Measurements from ENCODE around the gene CETN2. TPM values are rescaled to one million over a fixed set of nuclear protein-coding genes. Genes with fewer than 3 reads are reported as not detected.
"Not testable (repeated sequence)": the region's sequence is repeated elsewhere in the genome, so short reads cannot be mapped to it uniquely, and the experiment has no call there.

CETN2 gene
- polyA plus RNA-seq, 4 donors, result 119 to 135 (median 132) TPM

GRCh38 chrX:152833378-152833777 lies 2.8 kb upstream of the CETN2 start:
- no peak for DNase-seq (ENCODE audit: low read depth in 4 of 4, low spot score in 3 of 4)

DNA sequence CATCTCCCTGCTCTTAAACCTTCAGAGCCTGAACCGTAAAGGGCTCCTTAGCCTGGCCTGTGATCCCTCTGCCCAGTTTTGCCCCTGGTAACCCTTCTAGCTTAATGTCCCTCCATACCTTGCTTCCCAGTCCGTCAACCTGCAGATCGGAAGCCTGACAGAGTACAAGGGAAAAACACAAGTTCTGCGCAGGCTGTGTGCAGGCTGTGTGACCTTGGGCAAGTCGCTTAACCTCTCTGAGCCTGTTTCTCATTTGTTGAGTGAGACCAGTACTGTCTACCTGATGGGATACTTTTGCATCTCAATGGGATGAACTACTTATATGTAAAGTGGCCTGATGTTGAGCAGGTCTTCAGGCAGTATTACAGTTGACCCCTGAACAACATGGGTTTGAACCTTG lies 2.0 kb upstream of the CETN2 start:
- no peak for DNase-seq (ENCODE audit: low read depth in 4 of 4, low spot score in 3 of 4)

GRCh38 chrX:152831391-152831790 lies 834 bp upstream of the CETN2 start:
- DNase-seq (ENCODE audit: low read depth in 4 of 4, low spot score in 3 of 4), result no peak

DNA sequence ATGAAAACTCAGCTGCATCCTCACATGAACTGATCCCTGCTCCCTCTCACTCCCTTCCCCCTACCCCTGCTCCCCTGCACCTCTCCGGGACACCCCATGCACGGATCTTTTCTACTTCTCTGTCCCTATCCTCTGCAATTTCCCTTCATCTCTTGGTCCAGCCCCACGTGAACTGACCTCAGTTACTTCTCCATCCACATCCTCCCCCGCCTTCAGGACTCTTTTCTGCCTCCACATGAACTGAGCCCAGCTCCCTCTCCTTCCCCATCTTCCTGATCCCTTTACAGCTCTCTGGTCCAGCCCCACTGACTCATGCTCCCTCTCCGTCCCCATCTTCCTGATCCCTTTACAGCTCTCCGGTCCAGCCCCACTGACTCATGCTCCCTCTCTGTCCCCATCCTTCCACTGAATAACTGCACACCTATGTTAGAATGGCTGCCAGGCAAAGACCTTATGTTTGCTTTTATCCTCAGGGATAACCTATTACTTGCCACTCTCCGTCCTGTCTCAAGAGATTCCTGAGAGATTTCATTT lies 5.6 kb downstream of the CETN2 start:
- no peak for DNase-seq (ENCODE audit: low read depth in 4 of 4, low spot score in 3 of 4)

DNA sequence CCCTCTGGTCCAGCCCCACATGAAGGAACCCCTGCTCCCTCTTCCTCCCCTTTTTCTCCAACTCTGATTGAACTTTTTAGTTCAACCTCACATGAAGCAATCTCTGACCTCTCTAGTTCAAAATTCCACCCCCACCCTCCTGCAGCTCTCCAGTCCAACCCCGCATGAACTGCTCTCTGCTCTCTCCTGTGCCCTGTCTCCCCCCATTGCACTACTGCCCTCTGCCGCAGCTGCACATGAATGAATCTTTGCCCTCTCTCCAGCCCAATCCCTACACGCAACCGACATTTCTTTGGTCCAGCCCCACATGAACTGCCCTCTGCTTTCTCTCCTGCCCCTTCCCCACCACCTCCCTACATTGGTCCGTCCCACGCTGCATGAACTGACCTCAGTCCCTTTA lies 6.9 kb downstream of the CETN2 start:
- DNase-seq (ENCODE audit: low read depth in 4 of 4, low spot score in 3 of 4), result no peak

DNA sequence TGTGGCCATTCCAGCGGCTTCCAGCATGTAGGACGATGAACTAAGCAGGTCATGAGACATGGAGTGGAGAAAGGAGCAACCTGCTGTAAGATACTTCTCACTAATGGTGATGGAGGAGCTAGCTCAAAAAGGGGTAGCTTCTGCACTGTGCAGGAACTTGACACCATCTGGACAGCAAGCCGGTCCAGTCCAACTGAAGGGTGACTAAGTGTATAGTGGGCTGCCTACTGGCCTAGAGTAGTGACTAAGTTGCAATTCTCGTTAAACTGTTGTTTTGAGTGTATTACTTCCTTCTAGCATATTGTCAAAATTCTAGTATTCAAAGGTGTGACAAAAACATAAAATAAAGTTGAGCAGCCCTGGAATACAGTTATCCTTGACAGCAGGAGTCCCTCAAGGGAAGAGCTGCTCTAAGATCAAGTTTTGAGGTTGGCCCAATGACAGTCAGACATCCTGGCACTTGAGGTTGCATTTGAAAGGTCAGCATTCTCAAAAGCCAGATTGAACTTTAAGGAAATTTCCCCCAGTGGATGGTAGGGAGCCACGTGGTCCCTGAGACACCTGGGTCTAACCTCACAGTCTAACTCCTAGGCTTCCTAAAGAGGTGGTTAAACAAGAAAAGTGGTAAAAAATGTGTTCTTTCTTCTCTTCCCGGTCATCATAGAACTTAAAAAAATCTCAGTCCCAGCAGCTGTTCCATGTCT lies 8.0 kb downstream of the CETN2 start:
- no peak for DNase-seq (ENCODE audit: low read depth in 4 of 4, low spot score in 3 of 4)

GRCh38 chrX:152821145-152821765 lies 9.3 kb downstream of the CETN2 start:
- no peak for DNase-seq (ENCODE audit: low read depth in 4 of 4, low spot score in 3 of 4)

DNA sequence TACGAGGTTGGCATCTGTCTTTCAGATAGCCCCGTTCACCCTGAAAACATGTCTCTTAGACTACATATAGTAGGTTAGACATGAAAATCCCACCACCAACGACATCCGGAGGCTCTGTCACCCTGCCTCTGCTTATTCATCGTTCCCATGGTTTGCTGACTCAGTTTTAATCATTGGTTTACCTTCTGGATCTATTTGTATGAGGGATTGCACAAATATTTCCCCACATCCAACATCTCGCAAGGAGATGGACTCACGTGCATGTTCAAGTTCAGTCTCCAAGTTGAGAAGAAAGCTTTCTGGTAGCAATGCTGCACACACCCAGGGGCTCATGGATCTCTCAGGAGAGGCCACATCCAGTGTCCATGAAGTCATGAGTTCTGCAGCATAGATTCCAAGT lies 10.8 kb downstream of the CETN2 start:
- DNase-seq (ENCODE audit: low read depth in 4 of 4, low spot score in 3 of 4), result no peak

GRCh38 chrX:152819266-152819665 lies 11.3 kb downstream of the CETN2 start:
- no peak for DNase-seq (ENCODE audit: low read depth in 4 of 4, low spot score in 3 of 4)

GRCh38 chrX:152818356-152818755 lies 12.2 kb downstream of the CETN2 start:
- DNase-seq (ENCODE audit: low read depth in 4 of 4, low spot score in 3 of 4), result no peak

GRCh38 chrX:152817078-152817764 lies 13.3 kb downstream of the CETN2 start:
- no peak for DNase-seq (ENCODE audit: low read depth in 4 of 4, low spot score in 3 of 4)

DNA sequence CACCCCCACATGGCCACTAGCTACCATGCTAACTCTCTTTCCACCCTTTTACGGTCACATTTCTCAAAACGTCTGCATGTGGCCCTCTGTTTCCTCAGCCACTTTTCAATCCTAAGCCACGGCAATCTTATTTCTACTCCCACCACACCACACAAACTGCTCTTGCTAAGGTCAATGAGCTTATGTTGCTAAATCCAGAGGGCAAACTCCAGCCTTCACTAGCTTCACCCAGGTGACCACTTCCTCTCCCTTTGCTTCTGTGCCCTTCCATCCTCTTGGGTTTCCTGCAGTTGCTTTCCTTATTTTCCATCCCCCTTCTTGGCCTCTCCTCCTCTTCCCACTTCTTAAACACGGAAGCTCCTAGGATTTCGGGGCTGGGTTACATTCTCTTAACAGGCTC lies 16.5 kb downstream of the CETN2 start:
- no peak for DNase-seq (ENCODE audit: low read depth in 4 of 4, low spot score in 3 of 4)

- no peak for DNase-seq (ENCODE audit: low read depth in 4 of 4, low spot score in 3 of 4)
Observed at GRCh38 chrX:152813206-152813605, 17.4 kb downstream of the CETN2 start.

DNA sequence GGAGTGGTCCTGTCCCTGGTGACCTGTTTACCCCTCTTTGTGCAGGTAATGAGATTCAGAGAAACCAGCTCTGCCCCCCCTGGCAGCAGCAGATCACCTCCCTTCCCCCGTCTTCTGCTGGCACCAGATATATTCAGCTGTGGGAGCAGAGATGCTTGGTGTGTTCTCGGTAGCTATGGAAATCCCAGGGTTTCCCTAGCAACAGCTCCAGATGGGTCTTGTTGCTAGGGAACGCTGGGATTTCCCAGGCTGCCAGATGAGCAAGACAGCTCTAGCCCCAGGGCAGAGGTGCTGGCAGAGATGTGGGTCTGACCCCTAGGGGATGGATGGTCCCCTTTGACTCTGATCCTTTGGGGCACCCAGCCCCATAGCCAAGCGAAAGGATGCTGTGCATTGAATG lies 20.2 kb downstream of the CETN2 start:
- DNase-seq (ENCODE audit: low read depth in 4 of 4, low spot score in 3 of 4), result no peak

GRCh38 chrX:152806035-152806434 lies 24.5 kb downstream of the CETN2 start:
- no peak for DNase-seq (ENCODE audit: low read depth in 4 of 4, low spot score in 3 of 4)

GRCh38 chrX:152798945-152799344 lies 31.6 kb downstream of the CETN2 start:
- DNase-seq (ENCODE audit: low read depth in 4 of 4, low spot score in 3 of 4), result no peak

GRCh38 chrX:152787062-152787461 lies 43.5 kb downstream of the CETN2 start:
- DNase-seq (ENCODE audit: low read depth in 4 of 4, low spot score in 3 of 4), result not testable (repeated sequence)

Other genes starting within 250 kb of the CETN2 start
- gene GABRQ, start 192.9 kb downstream of the CETN2 start, polyA plus RNA-seq (ENCODE audit: insufficient read length in 4 of 4), result 1 to 10 TPM; 1.1 to 2.3 (median 1.6) TPM
- not detected for gene MAGEA3, start 132.0 kb downstream of the CETN2 start, polyA plus RNA-seq (ENCODE audit: insufficient read length in 4 of 4)
- gene CSAG2, start 121.5 kb downstream of the CETN2 start, polyA plus RNA-seq (ENCODE audit: insufficient read length in 4 of 4), result not detected
- gene MAGEA2B, start 116.1 kb downstream of the CETN2 start, polyA plus RNA-seq (ENCODE audit: insufficient read length in 4 of 4), result not detected
- not detected for gene CSAG1, start 97.0 kb downstream of the CETN2 start, polyA plus RNA-seq (ENCODE audit: insufficient read length in 4 of 4)
- not detected for gene MAGEA12, start 97.0 kb downstream of the CETN2 start, polyA plus RNA-seq (ENCODE audit: insufficient read length in 4 of 4)
- gene MAGEA2, start 76.9 kb downstream of the CETN2 start, polyA plus RNA-seq (ENCODE audit: insufficient read length in 4 of 4), result not detected
- not detected for gene CSAG3, start 71.5 kb downstream of the CETN2 start, polyA plus RNA-seq (ENCODE audit: insufficient read length in 4 of 4)
- gene MAGEA6, start 61.1 kb downstream of the CETN2 start, polyA plus RNA-seq (ENCODE audit: insufficient read length in 4 of 4), result not detected
- gene NSDHL, start 306 bp upstream of the CETN2 start, polyA plus RNA-seq (ENCODE audit: insufficient read length in 4 of 4), result 10 to 100 TPM; 29.4 to 33.3 (median 31.5) TPM
- 10 to 100 TPM; 48.3 to 53.0 (median 49.6) TPM for gene ZNF185, start 67.3 kb upstream of the CETN2 start, polyA plus RNA-seq (ENCODE audit: insufficient read length in 4 of 4)
- gene PNMA5, start 163.4 kb upstream of the CETN2 start, polyA plus RNA-seq (ENCODE audit: insufficient read length in 4 of 4), result under 1 TPM; 0.10 to 0.41 (median 0.25) TPM
- 10 to 100 TPM; 18.5 to 32.8 (median 27.0) TPM for gene PNMA3, start 225.7 kb upstream of the CETN2 start, polyA plus RNA-seq (ENCODE audit: insufficient read length in 4 of 4)
- 10 to 100 TPM in 1 of 4 donors, 1 to 10 TPM in 3; 7.8 to 17.6 (median 9.3) TPM for gene PNMA6A, start 241.7 kb upstream of the CETN2 start, polyA plus RNA-seq (ENCODE audit: insufficient read length in 4 of 4)

Measured in right renal pelvis (tissue), 4 donors.